K562 (cell line): ENCODE measurements around the gene POR. TPM values are rescaled to one million over a fixed set of nuclear protein-coding genes. Genes with fewer than 3 reads are reported as not detected.
A peak's percentile ranks its signal among the peaks of the same experiment; 100 is the strongest.

Experiments used
- ATAC-seq: fragments of 200-7000 bp; cut with Tn5 transposase; 3 replicates; pipeline ENCODE4 v1.9.1; 2020; ENCODE audit warnings: moderate library complexity
- BruUV-seq: library from RNA; stranded (reverse); fragments of 400-500 nt; replicated peaks from 2 replicates; lab custom pipeline; 2021; lab: Mats Ljungman, UMichigan
- CTCF ChIA-PET: fragments of 300-600 bp; formaldehyde crosslinking; extraction: SDS; loops from one replicate; lab custom pipeline; 2021; ENCODE audit warnings: low intra/inter-chr PET ratio; lab: Yijun Ruan, JAX
- POLR2A ChIA-PET: fragments of 300-600, 350-650 bp; sonication (Branson Sonifier 250); formaldehyde crosslinking; extraction: SDS; loops from one replicate; lab custom pipeline; 2021; ENCODE audit warnings: antibody characterized with exemption, inconsistent platforms; lab: Yijun Ruan, JAX
- DNase-seq, 4 experiments: peaks; one replicate each; pipeline versions ENCODE4 v3.0.0 to v3.0.0-alpha.2; 2011 to 2018; ENCODE audit warnings: low spot score in 3 of 4, mixed read lengths in 3 of 4; ENCODE audit errors: extremely low read depth in 1 of 4
- FAIRE-seq: peaks from 2 replicates; lab custom pipeline; 2011; peaks lifted over from hg19 to GRCh38; lab: Jason Lieb, UNC
- H2AFZ ChIP-seq: 2 replicates; pipeline ENCODE4 v1.6.0; 2011; ENCODE audit warnings: low read depth, low read length, control low read depth, inconsistent platforms
- H3K27ac ChIP-seq: fragments of 200-600 bp; 3 replicates; pipeline ENCODE4 v1.8.0; 2011; ENCODE audit warnings: low read depth, mild to moderate bottlenecking, control low read depth, inconsistent platforms, low read length, moderate library complexity, mixed read lengths; ENCODE audit errors: extremely low read depth
- H3K27me3 ChIP-seq, 2 experiments: fragments of 300-600 bp in 1 of 2; 2 replicates in 1 of 2; 3 replicates in 1 of 2; pipeline versions ENCODE4 v1.6.0 to v1.8.0; 2011; ENCODE audit warnings: inconsistent platforms in 2 of 2, low read length in 2 of 2, mild to moderate bottlenecking in 1 of 2, mixed read lengths in 1 of 2, moderate library complexity in 1 of 2; ENCODE audit not compliant: control insufficient read depth in 2 of 2, insufficient read depth in 2 of 2
- H3K36me3 ChIP-seq: fragments of 300-600 bp; 3 replicates; pipeline ENCODE4 v1.8.0; 2011; ENCODE audit warnings: mild to moderate bottlenecking, low read length, inconsistent platforms; ENCODE audit not compliant: control insufficient read depth, insufficient read depth
- H3K4me1 ChIP-seq, 2 experiments: fragments of 200-600 bp in 1 of 2; replicated peaks in 1 of 2; 2 replicates in 1 of 2; 3 replicates in 1 of 2; pipeline versions ENCODE4 v1.5.1 to v1.8.0; 2011; ENCODE audit warnings: inconsistent platforms in 2 of 2, low read length in 2 of 2, mild to moderate bottlenecking in 1 of 2, mixed read lengths in 1 of 2, moderate library complexity in 1 of 2; ENCODE audit not compliant: control insufficient read depth in 2 of 2, insufficient read depth in 2 of 2
- H3K4me2 ChIP-seq: 2 replicates; pipeline ENCODE4 v1.6.1; 2011; ENCODE audit warnings: low read length, control low read depth, inconsistent platforms, mixed read lengths; ENCODE audit not compliant: insufficient read depth
- H3K4me3 ChIP-seq: fragments of 200-600 bp; sonication (generic), shearing (Covaris generic); 2 replicates; pipeline ENCODE4 v1.5.1; 2016; ENCODE audit warnings: control low read depth, inconsistent platforms
- H3K79me2 ChIP-seq: fragments of 200-600 bp; 3 replicates; pipeline ENCODE4 v1.8.0; 2011; ENCODE audit warnings: low read length, inconsistent platforms; ENCODE audit not compliant: control insufficient read depth, insufficient read depth
- H3K9ac ChIP-seq, 2 experiments: 2 replicates each; pipeline versions ENCODE4 v1.6.0 to v1.6.1; 2011; ENCODE audit warnings: low read depth in 2 of 2, low read length in 2 of 2, control low read depth in 1 of 2, inconsistent platforms in 1 of 2, mild to moderate bottlenecking in 1 of 2, mixed read lengths in 1 of 2; ENCODE audit not compliant: insufficient read depth in 1 of 2
- H3K9me1 ChIP-seq: one replicate; pipeline ENCODE4 v1.6.0; 2011; ENCODE audit warnings: inconsistent platforms, mild to moderate bottlenecking, low read length, moderate library complexity; ENCODE audit not compliant: control insufficient read depth, insufficient read depth
- H3K9me3 ChIP-seq: replicated peaks from 2 replicates; pipeline ENCODE4 v1.5.1; 2011; ENCODE audit warnings: low read depth, low read length, inconsistent platforms; ENCODE audit not compliant: control insufficient read depth, insufficient read depth
- H4K20me1 ChIP-seq: replicated peaks from 2 replicates; pipeline ENCODE4 v1.6.1; 2011; ENCODE audit warnings: low read length, inconsistent platforms, mixed read lengths; ENCODE audit not compliant: control insufficient read depth, insufficient read depth
- CCNT2 ChIP-seq: IDR thresholded peaks from 2 replicates; pipeline ENCODE4 v1.6.1; 2011; ENCODE audit warnings: borderline replicate concordance, low read depth, mild to moderate bottlenecking, moderate library complexity, mixed read lengths, low read length; ENCODE audit not compliant: insufficient read length; ENCODE audit errors: extremely low read depth
- DNMT1 ChIP-seq: fragments of 450-650 bp; IDR thresholded peaks from 2 replicates; pipeline ENCODE4 v1.6.1; 2016; ENCODE audit warnings: antibody characterized with exemption, mild to moderate bottlenecking
- FOS ChIP-seq: IDR thresholded peaks from 3 replicates; pipeline ENCODE4 v1.6.1; 2011; ENCODE audit not compliant: insufficient read length; ENCODE audit errors: extremely low read depth
- FOXA3 ChIP-seq, 2 experiments: fragments of 450-650 bp in 1 of 2; sonication (generic) in 1 of 2; formaldehyde crosslinking; IDR thresholded peaks in 1 of 2; conservative IDR thresholded peaks in 1 of 2; 2 replicates each; pipeline versions ENCODE4 v1.4.0 to v1.8.0; 2020 to 2022; ENCODE audit warnings: mild to moderate bottlenecking in 2 of 2, missing genetic modification reagents in 1 of 2
- GABPB2 ChIP-seq: fragments of 250-450 bp; sonication (Bioruptor Pico); conservative IDR thresholded peaks from 2 replicates; pipeline ENCODE4 v1.5.1; 2021; ENCODE audit warnings: mild to moderate bottlenecking
- POLR2A ChIP-seq: fragments of 450-650 bp; conservative IDR thresholded peaks from 2 replicates; pipeline ENCODE4 v1.6.1; 2016
- POLR2G ChIP-seq: fragments of 200-400 bp; formaldehyde crosslinking; IDR thresholded peaks from 2 replicates; pipeline ENCODE4 v1.6.1; 2017; ENCODE audit warnings: low read depth, mild to moderate bottlenecking, antibody characterized with exemption, low read length, moderate library complexity
- RBFOX2 ChIP-seq: fragments of 200-400 bp; formaldehyde crosslinking; IDR thresholded peaks from 2 replicates; pipeline ENCODE4 v1.6.1; 2017; ENCODE audit warnings: low read depth, mild to moderate bottlenecking, low read length, moderate library complexity
- ZBTB17 ChIP-seq: fragments of 450-650 bp; formaldehyde crosslinking; IDR thresholded peaks from 2 replicates; pipeline ENCODE4 v1.4.0; 2020; ENCODE audit warnings: mild to moderate bottlenecking
- ZC3H8 ChIP-seq: fragments of 450-650 bp; IDR thresholded peaks from 2 replicates; pipeline ENCODE4 v1.6.1; 2017
- ZNF41 ChIP-seq: fragments of 250-450 bp; sonication (Bioruptor Pico); conservative IDR thresholded peaks from 2 replicates; pipeline ENCODE4 v1.4.0; 2020; ENCODE audit warnings: mild to moderate bottlenecking
- ZNF507 ChIP-seq: conservative IDR thresholded peaks from 2 replicates; pipeline ENCODE4 v1.6.1; 2017; ENCODE audit warnings: missing genetic modification characterization, missing compliant biosample characterization
- WGBS: fragments of 100-300 bp; shearing (Covaris generic); methylation state at CpG from one replicate; pipeline ENCODE4 v1.1.6; 2016; ENCODE audit warnings: low coverage, mixed read lengths; ENCODE audit not compliant: insufficient coverage; ENCODE audit errors: missing lambda C conversion rate; 5-methylcytosine and 5-hydroxymethylcytosine counted together
- in situ Hi-C: fragments of 300-500 bp; cut with MboI; formaldehyde crosslinking; loops from 4 replicates; pipeline ENCODE4 v1.15.0; 2018; ENCODE audit warnings: inconsistent platforms, mixed read lengths
- intact Hi-C: fragments of 100-400 bp; cut with micrococcal nuclease; formaldehyde crosslinking; loops from 2 replicates; pipeline ENCODE4 v1.14.2; 2022
- polyA plus RNA-seq, 8 experiments: library from polyadenylated mRNA; depleted of rRNA in 4 of 8; stranded (reverse) in 5 of 8; unstranded in 3 of 8; fragments of >200 nt; fragmentation: Nextera tagmentation in 2 of 8; fragmentation: Illumina TruSeq in 1 of 8; extraction: Ambion mirVana in 2 of 8; extraction: Trizol in 1 of 8; gene quantifications; 2 replicates each; pipeline versions ENCODE4 v1.2.1 to v1.2.3, GENCODE V29; 2011 to 2014; ENCODE audit warnings: inconsistent platforms in 1 of 8, missing spikeins in 1 of 8
- total RNA-seq, 7 experiments: library from RNA; depleted of rRNA in 6 of 7; stranded (reverse); fragments of >200 nt in 6 of 7; fragmentation: Illumina TruSeq in 2 of 7; extraction: Trizol in 2 of 7; gene quantifications; 2 replicates each; pipeline versions ENCODE4 v1.2.1 to v1.2.3, GENCODE V29; 2011 to 2021; ENCODE audit warnings: low replicate concordance in 1 of 7

POR gene
- total and polyA plus RNA-seq, 9 of the 15 experiments (the other 6 are each of a cell fraction or from before 2014, with no cell fraction given), result 4.7 to 142 (median 40.8) TPM

- H3K27me3 ChIP-seq, result no peaks in the 10 kb centered on the region
- H3K4me3 ChIP-seq, result no peak overlapping the region
- no peak for DNase-seq
- no peaks in the 10 kb centered on the region for H3K9me3 ChIP-seq
- no peak overlapping the region for H2AFZ ChIP-seq
- TF ChIP-seq POLR2A (peak; percentile 16; the same call in 1 of the 2 replicates), ZNF41 (CRISPR knock-in tag) (no peak), FOXA3 (CRISPR knock-in tag; conservative IDR thresholded peaks at IDR 0.05 in 1 of 2, IDR thresholded peaks at IDR 0.05 in 1 of 2) (no peak), FOS (no peak), POLR2G (peak; percentile 64), RBFOX2 (peak; percentile 19; the same call in 1 of the 2 replicates), ZBTB17 (CRISPR knock-in tag) (no peak), DNMT1 (no peak), ZNF507 (tag) (no peak), CCNT2 (no peak), ZC3H8 (no peak), GABPB2 (CRISPR knock-in tag) (no peak)
- no peak overlapping the region for H3K4me2 ChIP-seq
- no peak for FAIRE-seq
- H3K4me1 ChIP-seq, result peaks cover 4 to 67% of the 10 kb centered on the region in 2 experiments; a peak in 4 of 5 replicates
- H3K36me3 ChIP-seq, result peaks cover 89% of the 10 kb centered on the region; the same call in 2 of the 3 replicates
- ATAC-seq, result no peak
- H3K9me1 ChIP-seq, result peaks cover 4% of the 10 kb centered on the region
- ChIA-PET CTCF (interaction anchor here (0.6 kb wide), 1 partner anchor 292 kb away, joined by 3 read pairs; no protein-coding TSS in a partner anchor), POLR2A (no interaction called here)
- peaks cover 3% of the 10 kb centered on the region; the same call in 1 of the 2 replicates for H4K20me1 ChIP-seq
- BruUV-seq, result no TSS peak
- H3K79me2 ChIP-seq, result no peaks in the 10 kb centered on the region; the same call in 2 of the 3 replicates
- in situ Hi-C loops, result no loop called here
- H3K27ac ChIP-seq, result no peak overlapping the region
- intact Hi-C loops, result no loop called here
- 92% methylated on average over 27 of the region's 44 CpGs for WGBS
- H3K9ac ChIP-seq, result no peak overlapping the region
Measured at GRCh38 chr7:75984130-75985008, 69.4 kb downstream of the POR start.
